ACHN (cell line): Measurements from ENCODE around the gene TMEM141.
"Not testable (repeated sequence)": the region's sequence is repeated elsewhere in the genome, so short reads cannot be mapped to it uniquely, and the experiment has no call there.

ENCODE experiments used
- DNase-seq: peaks from one replicate; pipeline ENCODE4 v3.0.0-alpha.2; 2015
- in situ Hi-C: cut with HindIII; loops from 2 replicates; pipeline ENCODE4 v1.10.0; 2017; ENCODE audit warnings: low sequenced_read_pairs, low pct_ligation_motif_present, low pct_unique_long_range_greater_than_20kb

TMEM141 gene

DNA sequence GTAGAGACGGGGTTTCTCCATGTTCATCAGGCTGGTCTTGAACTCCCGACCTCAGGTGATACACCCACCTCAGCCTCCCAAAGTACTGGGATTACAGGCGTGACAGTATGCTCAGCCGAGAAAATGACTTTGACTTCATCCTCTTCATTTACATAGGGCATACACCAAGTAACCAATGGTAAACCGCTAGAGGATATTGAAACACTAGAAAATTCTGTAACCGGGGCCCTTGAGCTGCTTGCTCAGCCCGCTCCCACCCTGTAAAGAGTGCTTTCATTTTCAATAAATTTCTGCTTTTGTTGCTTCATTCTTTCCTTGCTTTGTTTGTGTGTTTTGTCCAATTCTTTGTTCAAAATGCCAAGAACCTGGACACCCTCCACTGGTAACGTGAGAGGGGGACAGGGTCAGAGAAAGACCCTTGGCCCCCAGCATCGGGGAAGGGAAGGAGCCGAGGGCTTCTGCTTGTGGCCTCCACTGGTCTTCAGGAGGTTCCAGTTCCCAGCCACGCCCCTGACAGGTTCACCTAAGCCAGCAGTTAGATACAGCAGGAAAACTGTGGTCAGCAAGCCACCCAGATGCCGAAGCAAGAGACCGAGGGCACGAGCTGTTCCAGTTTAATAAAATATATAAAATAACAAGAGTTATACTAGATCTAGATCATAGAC lies 25.3 kb upstream of the TMEM141 start:
- in situ Hi-C loops, DNase-seq: not testable (repeated sequence)

- peak; percentile 49 for DNase-seq
- in situ Hi-C loops, result not testable (repeated sequence)
Measured at GRCh38 chr9:136766410-136767120, 24.6 kb upstream of the TMEM141 start.

GRCh38 chr9:136769710-136770191 lies 21.4 kb upstream of the TMEM141 start:
- in situ Hi-C loops, result no loop called here
- peak; percentile 52 for DNase-seq

DNA sequence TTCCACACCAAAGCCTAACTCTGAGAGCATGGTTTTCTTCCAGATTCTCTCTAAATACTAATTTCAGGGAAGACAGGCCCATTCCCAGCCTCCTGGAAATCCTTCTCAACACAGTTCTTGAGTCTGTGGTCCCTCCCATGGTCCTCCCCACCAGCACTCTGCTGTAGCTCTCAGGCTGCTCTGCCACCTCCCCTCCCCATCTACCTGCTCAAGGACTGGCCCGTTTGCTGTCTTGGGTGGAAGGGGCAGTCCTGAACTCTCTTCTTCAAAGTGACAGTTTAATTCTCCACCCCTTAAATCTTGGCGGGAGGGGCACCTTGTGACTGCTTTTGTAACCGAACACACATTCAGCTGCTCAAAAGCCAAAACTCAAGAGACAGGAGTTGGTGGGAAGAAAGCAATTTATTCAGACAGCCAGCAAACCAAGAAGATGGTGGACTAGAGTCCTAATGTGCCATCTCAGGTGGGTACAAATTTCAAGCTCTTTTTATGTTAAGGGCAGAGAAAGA lies 19.2 kb upstream of the TMEM141 start:
- in situ Hi-C loops, result no loop called here

DNA sequence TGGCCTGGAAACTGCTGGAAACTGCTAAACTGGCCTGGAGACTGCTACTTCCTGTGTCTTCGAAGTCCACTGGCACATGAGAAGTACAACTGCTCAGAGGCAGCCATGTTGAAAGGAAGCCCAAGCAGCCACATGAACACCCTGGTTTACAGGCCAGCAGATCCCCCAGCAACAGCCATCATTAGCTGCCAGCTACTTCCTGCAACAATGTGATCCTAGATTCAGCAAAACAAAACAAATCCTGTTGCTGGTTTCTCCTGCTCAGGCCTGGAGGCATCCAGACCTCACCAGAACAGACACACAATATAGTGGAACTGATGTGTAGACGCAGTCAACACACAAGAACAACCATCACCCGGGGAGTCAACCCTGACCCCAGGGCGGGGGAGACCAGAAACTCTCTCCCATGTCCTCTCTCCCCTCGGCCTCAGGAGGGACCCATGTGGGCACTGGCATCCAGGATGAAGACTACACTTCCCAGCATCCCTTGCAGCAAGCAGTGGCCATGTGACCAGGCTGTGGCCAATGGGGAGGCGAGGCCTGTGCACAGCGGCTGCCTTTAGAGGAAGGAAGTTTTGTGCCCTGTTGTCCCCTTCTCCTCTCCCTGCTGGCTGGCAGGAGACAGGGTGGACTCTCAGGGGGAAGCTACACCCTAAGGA lies 17.6 kb upstream of the TMEM141 start:
- in situ Hi-C loops, result no loop called here
- DNase-seq, result no peak

More for the DNA sequence above, 19.2 kb upstream of the TMEM141 start:
- no peak for DNase-seq

GRCh38 chr9:136774416-136775045 lies 16.6 kb upstream of the TMEM141 start:
- in situ Hi-C loops, result no loop called here
- no peak for DNase-seq

- in situ Hi-C loops, result no loop called here
- no peak for DNase-seq
Measured at GRCh38 chr9:136775191-136775590, 16.0 kb upstream of the TMEM141 start.

- in situ Hi-C loops, result no loop called here
- no peak for DNase-seq
Measured at GRCh38 chr9:136776947-136777346, 14.2 kb upstream of the TMEM141 start.

DNA sequence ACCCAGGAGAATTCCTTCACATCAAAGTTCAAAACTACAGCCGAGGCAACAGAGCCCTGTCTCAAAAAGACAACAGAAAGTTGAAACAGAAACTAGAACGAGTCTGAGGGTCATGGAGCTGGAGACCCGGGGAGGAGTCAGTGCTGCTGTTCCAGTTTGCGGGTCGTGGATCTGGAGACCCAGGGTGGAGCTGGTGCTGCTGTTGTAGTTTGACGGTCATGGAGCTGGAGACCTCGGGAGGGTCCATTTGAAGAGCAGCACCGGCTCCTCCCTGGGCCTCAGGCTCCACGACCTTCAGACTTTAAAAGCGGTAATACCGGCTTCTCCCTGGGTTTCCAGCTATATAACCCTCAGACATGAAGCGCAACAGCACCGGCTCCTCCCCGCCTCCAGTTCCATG lies 13.8 kb upstream of the TMEM141 start:
- DNase-seq, result no peak
- in situ Hi-C loops, result no loop called here

DNA sequence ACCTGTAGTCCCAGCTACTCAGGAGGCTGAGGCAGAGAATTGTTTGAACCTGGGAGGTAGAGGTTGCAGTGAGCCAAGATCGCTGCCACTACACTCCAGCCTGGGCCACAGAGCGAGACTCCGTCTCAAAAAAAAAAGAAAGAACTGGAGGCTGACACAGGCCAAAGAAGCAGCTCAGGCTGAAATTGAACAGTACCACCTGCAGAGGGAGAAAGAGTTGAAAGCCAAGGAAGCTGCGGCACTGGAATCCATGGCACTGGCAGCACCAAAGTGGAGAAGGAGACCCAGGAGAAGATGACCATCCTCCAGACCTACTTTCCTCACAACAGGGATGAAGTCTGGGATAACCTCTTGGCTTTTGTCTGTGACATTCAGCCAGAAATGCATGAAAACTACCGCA lies 11.3 kb upstream of the TMEM141 start:
- in situ Hi-C loops, result no loop called here
- DNase-seq, result no peak

GRCh38 chr9:136782452-136782851 lies 8.7 kb upstream of the TMEM141 start:
- in situ Hi-C loops, result no loop called here
- no peak for DNase-seq

GRCh38 chr9:136784249-136784996 lies 6.7 kb upstream of the TMEM141 start:
- in situ Hi-C loops, result no loop called here
- peak; percentile 42 for DNase-seq

DNA sequence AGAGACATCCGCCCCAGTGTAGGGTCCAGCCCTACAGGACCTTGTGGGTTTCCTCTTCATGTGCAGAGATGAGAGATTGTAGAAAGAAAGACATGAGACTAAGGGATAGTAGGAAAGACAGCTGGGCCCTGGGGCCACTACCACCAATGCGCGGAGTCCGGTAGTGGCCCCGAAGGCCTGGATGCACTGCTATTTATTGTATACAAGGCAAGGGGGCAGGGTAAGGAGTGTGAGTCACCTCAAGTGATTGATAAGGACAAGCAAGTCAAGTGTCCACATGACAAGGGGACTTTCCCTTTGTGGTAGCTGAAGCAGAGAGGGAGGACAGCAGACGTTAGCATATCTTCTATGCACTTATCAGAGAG lies 6.2 kb upstream of the TMEM141 start:
- in situ Hi-C loops, result no loop called here
- DNase-seq, result no peak

- DNase-seq, in situ Hi-C loops: not testable (repeated sequence)
Measured at GRCh38 chr9:136785565-136786355, 5.4 kb upstream of the TMEM141 start.

GRCh38 chr9:136786451-136786850 lies 4.7 kb upstream of the TMEM141 start:
- in situ Hi-C loops, result no loop called here
- no peak for DNase-seq

DNA sequence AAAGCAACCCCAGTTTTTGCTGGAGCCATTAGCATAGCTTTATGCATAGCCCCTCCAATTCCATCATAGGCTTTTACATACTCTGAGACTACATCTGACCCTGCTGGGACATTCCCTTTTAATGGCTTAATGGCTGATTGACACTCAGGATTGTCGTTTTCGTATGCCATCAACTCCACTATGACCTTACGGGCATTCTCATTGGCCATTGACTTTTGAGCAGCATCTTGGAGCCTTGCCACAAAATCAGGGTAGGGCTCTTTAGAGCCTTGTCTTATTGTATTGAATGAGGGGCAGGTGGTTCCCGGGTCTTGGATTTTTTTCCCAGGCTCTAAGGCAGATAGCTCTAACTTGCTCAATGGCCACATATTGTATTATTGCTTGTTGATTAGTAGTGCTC lies 4.2 kb upstream of the TMEM141 start:
- DNase-seq, in situ Hi-C loops: not testable (repeated sequence)

DNA sequence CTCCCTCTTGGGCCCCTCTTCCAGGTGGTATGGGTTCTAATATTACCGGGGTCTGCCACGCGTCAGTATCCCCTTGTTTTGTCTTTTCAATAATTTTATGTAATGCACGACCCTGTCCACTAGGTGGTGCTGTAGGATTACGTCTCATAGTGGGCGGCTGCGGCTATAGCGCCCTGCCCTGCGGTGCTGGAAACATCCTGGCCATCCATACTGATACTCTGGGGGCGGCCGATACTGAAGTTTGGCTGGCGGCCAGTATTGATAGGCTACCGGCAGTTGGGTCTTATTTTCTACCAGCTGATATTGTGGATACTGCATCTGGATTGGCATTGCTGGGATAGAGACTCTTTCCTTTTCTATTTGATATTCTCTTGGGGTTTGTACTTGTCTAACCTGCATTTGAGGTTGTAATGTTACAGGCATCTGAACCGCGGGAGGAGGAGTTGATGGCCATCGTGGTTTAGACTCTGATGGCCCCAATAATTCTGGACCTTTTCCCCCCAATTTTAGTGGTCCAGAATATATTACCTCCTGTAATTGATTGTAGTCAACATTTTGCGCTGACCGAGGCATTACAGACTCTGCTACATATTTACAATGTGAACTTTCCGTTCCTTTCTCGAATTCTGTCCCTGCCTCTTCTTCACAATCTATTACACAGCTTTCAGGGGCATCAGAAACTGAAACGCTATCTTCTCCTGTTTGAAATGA lies 3.3 kb upstream of the TMEM141 start:
- in situ Hi-C loops, result no loop called here
- peak; percentile 55 for DNase-seq
